NCI-H187 (cell line): ENCODE data around the gene DIO3.

Experiments used
- DNase-seq, 2 experiments: peaks; one replicate each; lab custom pipeline; 2025; lab: John Stamatoyannopoulos, UW

Gene DIO3

DNA sequence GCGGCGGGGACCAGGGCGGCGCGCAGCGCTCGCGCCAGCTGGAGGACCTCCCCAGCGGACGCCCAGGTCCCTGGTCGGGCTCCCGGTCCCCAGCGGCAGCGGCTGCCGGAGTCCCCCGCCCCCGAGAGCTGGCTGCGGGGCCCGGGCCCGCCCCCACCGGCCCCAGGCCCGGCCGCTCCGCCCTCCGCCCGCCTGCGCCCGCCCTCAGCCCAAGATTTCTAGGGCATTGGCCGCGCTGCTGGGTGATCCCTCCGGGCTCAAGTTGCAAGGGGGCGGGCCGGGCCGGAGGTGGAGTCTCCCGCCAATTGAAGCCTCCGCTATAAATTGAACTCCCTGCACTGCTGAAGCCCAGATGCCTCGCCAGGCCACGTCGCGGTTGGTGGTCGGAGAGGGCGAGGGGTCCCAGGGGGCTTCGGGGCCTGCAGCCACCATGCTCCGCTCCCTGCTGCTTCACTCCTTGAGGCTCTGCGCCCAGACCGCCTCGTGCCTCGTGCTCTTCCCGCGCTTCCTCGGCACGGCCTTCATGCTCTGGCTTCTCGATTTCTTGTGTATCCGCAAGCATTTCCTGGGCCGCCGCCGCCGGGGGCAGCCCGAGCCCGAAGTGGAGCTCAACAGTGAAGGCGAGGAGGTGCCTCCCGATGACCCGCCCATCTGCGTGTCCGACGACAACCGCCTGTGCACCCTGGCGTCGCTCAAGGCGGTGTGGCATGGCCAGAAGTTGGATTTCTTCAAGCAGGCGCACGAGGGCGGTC lies at the start of gene DIO3:
Gene DIO3 (plus strand): TSS at position 351 of the 752 bp plus-strand sequence.
- DNase-seq: no peak

DNA sequence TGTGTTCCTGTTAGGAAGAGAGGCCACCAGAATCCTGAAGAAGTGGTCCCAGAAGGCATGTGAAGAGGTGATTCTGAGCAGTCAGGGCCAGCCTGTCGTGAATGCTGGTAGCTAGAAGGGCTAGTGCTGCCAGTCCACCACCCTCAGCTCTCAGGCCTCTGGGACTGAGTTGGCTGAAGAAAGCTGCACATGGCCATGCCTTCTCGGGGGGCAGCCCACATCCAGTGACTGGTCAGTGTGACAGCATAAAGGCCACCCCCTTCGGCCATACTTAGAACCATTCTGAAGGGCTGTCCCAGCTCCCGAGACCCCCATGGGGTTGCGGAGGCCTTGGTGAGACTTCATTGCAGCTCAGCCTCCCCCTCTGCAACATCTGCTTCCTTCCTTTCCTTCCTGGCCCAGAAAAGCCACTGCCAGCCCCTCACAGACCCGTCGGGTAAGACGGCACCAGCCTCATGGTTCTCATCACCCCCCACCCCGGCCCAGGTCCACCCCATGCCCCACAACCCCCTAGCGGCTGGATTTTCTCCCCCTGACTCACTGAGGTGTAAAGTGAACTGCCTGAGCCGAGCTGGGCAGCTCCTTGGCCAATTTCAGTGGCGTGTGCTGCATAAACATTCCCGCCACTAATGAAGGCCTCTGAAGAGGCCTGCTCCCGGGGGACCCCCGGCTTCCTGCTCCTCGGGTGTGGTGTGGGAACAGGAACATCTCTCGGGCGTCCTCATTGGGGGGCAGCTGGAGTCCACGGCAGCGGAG lies 49.5 kb upstream of the DIO3 start:
- DNase-seq: no peak

DNA sequence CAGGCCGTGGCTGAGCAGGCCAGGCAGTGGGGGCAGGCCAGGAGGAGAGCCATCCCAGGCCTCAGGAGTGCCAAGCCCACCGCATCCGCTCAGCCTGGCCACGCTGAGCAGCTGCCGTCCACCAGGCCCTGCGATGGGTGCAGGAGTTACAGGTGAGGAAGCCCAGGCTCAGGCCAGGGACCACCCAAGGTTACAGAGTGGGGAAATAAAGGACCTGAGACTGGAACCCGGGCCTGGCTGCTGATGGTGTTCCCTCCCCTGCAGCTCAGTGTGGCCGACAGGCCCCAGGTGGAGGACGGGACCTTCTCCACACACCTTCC lies 49.0 kb upstream of the DIO3 start:
- no peak for DNase-seq

DNA sequence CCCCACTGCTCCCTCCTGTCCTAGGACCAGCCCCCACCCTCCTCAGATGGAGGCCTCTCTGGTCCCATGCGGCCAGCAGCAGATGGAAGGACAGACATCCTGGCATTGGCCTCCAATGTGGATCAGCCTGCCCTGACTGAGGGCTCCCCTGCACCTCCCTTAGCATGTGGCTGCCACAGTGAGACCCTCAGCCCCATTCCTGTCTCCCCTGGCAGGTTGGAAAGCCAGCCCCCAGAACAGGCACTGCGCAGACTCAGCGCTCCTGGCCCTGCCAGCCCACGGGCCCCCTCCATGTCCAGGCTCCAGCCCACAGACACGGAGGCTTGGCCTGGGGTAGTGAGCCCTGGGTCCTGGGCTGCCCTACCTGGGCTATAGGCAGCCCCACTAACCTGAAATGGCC lies 47.2 kb upstream of the DIO3 start:
- no peak for DNase-seq

DNA sequence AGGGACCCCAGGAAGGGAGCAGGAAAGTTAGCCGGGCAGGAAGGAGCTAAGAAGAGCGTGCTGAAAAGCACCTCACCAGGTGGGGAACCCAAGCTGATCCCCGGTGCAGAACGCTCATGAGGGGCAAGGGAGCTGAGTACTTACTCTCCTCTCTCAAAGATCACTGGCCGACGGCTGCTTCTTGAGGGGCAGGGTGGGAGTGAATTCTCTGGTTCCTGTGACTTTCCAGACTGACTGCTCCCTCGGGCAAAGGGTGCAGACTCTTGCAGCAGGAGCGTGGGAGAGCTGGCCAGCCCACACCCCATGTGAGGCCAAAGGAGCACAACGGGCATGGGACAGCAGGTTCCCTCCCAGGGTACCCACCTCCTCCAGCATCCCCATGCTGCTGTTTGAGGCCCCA lies 44.9 kb upstream of the DIO3 start:
- no peak for DNase-seq

DNA sequence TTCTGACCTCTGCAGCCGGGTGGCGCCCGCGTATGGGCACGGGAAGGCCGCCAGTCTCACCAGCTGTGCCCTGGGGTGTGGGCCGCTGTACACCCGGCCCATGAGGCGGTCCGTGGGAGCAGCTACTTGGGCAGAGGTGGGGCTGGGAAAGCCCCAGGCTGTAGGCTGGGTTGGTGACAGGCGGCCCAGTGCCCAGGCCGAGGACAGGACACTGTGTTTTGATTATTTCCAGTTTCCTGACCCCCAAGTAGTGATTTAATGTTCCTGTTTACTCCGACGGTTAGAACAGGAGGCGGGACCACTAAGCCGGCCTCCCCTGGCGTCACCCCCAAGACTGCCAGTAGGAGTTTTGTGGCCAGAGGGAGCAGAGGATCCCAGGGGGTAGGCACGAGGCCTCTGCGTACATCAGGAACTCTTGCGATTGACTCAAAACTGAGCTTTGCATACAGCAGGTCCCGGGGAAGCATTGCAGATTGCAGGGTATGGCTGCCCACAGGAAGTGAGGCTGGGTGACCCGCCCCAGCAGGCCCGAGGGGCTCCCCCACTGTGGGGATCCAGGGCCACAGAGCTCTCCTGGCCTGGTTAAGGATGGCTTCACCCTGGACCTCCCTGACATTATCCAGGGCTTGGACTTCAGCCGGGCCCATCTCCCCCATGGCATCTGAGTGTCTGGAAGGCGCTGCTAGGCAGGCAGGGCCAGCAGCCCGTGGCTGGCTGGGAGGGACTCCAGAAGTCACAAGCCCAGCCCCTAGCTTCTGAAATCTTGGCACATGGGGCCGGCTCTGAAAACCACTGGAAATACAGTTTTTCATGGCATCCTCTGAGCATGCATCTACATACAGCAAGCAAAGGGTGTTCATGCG lies 42.5 kb upstream of the DIO3 start:
- DNase-seq: no peak

DNA sequence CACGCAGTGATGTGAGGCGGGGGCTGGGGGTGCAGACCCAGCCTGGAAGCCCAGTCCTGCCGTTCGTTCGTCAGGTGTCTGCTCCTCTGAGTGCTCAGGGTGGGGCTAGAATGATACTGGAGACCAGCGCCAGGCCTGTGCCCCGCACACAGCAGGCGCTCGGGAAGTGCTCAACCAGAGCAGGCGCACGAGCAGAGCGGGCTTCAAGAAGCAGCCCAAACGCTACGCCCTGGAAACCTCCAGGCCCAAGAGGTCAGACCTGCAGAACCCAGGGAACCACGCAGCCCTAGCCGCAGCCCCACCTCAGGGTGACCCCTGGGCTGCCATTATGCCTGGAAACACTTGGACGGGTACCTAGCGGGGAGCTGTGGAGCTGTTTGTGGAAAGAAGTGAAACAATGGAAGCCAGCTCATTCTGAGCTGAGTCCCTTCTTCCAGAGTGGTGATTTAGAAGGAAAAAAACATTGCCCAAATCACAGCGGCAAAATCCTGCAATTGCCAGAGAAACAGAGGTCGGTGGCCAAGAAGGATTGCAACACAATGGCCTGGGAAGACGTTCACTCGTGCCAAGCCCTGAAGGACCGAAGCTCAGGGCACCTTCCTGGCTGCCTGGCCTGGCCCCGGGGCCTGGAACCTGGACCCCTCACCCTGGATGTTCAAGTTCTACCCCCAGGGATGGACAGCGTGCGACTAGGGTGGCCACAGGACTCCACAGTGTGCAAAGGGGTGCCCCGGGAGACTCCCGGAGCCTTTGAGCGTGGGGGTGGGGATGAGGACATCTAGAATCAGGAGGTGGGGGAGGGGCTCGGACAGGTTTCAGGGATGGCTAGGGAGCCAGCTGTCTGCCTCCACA lies 40.4 kb upstream of the DIO3 start:
- no peak for DNase-seq

DNA sequence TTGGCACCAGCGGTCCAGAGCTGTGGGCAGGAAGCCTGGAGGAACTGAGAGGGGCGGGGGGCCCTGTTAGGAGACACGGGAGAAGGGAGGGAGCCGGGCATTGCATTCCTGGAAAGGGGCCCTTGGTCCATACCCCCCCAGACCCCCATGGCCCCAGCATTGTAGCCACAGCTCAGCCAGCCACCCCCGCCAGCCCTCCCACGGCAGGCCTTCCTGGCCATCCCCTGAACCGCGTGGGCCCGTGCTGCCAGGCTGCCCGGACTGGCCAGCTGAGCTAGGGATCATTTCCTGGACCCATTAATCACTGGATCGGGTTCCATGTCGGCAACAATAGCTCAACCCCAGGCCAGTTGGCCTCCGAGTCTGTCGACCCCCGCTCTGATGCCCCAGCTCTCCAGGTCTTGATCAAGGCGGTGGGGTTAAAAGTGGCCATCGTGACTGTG lies 39.8 kb upstream of the DIO3 start:
- DNase-seq: no peak

DNA sequence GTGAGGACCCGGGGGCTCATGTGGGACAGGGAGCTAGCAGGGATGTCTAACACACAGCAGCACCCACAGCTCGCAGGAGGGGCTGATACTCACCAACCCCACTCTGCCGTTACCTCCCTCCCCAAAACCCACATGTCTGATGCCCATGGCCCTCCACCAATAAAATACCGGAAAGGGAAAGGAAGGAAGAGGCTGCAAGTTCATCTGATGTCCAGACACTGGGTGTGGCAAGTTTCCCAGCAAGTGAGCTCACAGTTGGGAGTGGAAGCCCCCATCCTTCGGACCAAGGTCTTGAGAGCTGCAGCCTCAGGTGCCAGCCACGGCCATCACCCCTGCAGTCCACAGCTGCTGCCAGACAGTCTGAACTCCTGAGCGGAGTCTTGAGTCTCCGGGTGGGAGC lies 39.3 kb upstream of the DIO3 start:
- no peak for DNase-seq

DNA sequence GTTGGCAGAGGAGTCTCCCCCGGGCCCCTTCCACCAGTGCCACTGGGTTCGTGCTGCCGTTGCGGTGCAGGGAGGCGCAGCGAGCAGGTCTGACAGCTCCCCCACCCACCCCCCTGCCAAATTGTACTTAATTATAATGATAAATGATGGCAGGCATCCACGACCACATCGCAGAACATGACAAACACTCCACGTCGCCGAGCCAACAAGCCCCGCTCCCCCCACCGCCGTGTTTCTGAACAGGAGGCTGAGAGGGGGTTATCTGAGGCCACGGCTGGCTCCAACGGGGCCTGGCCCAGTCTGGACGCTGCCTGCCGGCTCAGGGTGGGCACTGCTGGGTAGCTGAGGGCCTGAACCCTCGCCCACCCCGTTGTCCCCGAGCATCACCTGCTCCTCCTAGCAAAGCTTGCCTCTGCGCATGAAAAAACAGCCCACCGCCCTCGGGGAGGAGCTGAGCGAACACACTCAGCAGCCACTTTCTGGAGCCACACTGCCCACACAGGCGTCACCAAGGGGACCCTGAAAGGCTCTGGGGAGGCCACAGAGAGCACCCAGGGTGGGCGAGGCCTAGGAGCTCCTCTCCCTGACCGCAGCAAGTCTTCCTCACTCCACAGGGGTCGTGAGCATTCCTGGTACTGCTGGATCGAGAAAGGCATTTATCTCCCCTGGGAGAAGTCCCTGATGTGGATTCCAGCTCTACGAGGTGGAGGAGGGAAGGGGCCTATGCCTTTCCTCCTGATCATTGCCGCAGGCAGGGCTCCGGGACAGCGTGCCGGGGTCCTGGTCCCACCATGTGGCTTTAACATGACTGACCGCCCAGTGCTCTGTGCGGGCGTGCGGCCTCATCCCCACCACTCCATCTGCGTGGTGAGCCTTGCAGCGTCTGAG lies 35.4 kb upstream of the DIO3 start:
- DNase-seq: no peak

DNA sequence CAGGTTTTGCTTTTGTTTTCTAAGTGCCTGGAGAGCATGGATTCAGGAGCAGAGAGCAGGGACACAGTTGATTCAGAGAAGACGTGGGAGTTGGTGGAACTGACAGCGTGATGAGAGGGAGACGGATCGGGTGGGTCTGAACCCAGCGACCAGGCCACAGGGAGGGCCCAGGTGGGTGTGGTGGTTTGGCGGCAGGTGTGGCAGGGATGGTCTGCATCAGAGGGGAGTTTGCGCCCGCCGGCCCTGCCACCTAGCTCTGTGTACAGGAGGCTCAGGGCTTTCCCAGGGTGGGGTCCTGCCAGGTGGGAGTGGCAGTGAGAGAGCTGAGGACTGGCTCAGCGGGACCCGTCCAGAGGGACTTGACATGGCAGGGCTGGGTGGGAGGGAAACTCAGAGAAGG lies 33.3 kb upstream of the DIO3 start:
- DNase-seq: no peak

DNA sequence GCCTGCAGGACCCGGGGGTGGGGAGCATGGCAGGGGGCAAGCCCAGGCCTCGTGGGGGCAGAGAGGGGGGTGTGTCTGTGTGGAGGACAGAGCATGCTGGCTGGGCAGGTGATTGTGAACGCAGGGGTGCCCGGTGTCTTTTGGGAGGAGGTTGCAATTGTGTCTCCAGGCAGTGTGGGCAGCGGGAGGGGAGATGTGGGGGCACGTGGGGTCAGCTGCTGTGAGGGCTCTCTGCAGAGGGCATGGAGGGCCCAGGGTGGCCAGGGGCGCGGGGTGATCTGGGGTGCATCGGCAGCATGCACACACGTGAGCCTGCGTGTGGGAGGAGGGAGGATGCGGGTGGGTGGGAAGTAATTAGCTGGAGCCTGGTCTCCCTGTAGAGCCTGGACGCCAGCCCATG lies 32.2 kb upstream of the DIO3 start:
- DNase-seq: no peak

DNA sequence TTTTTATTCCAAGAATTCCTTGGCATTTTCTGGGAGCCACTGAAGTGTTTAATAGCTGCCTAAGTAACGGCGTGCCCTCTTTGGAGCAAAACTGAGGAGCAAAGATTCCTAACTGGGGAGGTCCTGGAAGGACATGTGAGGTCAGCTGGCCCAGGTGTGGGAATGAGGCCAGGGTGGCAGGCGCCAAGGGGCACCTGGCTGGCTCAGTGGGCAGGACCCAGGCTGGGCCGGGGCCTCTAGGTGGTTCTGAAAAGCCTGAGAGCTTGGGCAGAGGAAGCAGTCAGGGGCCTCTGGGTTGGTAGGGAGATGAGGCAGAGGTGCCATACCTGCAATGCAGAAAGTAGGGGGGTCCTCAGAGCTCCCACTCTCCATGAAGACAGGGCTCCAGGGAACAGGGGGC lies 27.1 kb upstream of the DIO3 start:
- DNase-seq: no peak

DNA sequence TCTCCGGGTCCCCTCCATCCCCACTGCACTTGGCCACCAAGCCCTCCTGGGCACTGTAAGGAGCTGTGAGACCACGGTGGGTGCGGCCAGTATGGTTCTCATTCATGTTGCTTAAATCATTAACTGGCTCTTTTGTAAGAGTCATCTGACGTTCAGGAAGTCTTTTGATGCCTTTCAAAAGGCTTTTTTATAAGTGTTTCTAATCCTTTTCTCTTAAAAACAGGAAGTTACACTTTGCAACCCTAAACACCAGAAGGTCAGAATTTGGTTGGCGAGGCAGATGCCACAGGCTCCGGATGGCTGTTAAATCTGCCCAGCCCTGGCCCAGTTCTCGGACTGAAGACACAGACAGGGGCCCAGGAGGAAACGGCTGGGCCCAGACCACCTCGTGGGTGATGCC lies 26.1 kb upstream of the DIO3 start:
- DNase-seq: no peak

DNA sequence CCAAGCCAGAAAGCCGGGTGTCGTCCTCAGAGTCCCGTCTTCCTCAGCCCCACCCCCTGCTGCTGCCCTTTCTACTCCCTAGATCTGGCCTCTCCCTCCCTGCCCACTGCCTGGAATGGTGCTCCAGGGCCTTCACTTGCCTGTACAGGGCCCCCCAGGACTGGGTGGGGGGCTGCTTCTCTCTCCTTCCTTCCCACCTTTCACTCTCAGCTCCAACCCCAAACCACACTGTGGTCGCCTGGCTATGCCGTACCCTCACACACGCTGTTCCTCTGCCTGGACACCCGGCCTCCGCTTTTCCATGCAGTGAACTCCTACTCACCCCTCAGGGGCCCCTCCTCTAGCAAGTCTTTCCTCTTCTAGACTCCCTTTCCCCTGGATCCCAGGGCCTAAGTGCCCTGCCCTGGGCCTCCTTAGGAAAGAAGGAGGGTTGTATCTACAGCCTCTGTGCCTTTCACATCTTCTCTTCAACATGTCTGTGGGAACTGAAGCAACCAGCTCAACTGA lies 25.5 kb upstream of the DIO3 start:
- no peak for DNase-seq

DNA sequence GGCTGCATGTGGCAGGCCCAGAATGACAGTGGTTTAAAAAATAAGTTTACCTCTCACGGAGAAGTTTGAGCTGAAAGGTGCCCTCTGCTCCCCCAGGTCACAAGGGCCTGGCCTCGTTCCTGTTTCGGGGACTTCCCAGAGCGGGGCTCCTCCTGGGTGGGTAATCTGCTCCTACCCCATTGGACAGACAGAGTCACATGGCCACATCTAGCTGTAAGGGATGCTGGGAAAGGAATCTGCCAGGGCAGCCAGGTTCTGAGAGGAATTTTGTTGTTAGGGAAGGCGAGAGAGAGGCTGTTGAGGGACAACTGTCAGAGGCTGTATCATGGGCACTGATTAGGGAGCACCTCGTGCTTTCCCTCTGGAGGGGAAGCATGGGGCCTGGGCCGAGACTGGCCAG lies 24.0 kb upstream of the DIO3 start:
- no peak for DNase-seq

DNA sequence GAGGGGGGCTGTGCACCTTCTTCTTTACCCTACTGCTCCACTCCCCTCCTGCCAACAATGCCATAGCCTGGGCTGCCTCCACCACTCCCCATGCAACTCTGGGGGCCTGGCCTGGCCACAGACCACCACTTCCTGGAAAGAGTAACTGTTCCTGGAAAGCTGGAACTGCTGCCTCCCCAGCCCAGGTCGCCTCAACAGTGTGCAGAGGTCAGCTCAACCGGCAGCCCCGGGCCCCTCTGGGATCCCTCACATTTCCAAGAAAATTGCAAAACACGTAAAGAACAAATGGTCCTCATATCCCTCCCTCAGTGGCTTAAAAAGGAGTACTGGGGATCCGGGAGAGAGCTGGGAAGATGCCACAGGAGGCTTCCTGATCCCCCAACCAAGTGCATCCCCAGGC lies 22.4 kb upstream of the DIO3 start:
- DNase-seq: no peak

DNA sequence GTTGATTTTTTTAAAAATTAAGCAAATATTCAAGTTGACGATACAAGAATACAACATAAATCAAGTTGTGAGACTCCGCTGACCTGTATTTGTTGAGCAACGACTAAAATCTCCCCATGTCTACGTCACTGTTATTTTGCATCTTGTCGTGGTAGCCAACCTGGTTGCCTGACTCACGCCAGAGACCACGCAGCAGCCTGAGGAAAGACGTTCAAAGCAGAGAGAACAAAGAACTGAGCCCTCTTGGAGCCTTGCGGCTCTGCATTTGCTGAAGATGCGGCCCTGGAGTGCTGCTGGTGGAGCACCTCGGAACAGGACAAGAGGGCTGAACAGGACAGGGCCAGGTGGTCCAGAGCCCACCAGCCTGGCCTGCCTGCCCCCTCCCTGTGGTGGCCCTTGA lies 21.4 kb upstream of the DIO3 start:
- DNase-seq: no peak

DNA sequence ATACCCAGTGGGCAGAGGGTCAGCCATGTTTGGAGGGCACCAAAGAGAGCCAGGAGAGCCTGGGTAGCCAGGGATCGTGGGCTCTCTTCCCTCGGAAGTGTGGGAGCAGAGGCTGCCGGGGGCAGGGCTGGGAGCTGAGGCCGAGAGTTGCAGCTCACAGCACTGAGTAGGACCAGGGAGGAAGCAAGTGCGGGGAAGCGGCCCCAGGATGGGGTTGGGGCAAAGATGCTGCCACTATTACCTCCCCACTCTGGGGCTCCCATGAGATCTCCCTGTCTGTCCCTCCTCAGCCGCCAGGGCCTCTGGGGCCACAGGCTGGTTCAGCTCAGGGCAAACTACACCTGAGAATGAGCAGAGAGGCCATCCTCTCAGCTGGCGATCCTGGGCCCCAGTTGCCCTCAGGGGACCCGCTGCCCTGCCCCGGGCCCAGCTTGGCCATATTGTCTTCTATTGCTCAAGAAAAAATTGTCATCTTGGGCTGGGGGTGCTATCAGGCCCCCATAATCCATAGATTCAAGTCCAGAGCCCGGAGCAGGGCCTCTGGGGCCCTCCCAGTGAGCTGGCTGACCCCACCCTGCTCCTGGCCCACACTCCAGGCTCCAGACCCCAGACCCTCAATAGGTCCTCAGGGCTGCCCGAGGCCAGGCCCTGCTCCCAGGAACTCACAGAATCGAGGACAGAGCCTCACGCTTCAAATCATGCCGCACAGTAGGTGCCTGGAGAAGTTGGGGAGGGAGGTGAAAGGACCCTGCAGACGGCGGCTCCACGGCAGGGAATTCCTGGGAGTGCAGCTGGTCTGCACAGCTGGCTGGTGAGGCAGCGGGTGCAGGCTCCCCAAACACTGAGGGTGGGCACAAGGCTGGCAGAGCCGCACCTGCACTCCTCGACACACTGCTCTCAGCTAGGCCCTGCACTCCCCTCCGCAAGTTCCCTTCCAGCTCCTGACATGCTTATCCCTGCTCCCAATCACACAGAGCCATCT lies 20.5 kb upstream of the DIO3 start:
- no peak for DNase-seq
